Neural cell (in vitro differentiated cells): ENCODE results near the gene ARRB1. TPM values are rescaled to one million over a fixed set of nuclear protein-coding genes. Genes with fewer than 3 reads are reported as not detected.

ENCODE experiments used
- H2AFZ ChIP-seq: fragments of 200-600, 300-800 bp; sonication (generic), shearing (Covaris generic); 2 replicates; pipeline ENCODE4 v1.6.0; 2014; ENCODE audit warnings: low read depth, mild to moderate bottlenecking, antibody characterized with exemption, low read length, moderate library complexity
- H3F3A ChIP-seq: fragments of 200-600 bp; shearing (Covaris generic); 2 replicates; pipeline ENCODE4 v1.6.1; 2016; ENCODE audit warnings: mild to moderate bottlenecking, moderate library complexity, mixed read lengths, antibody characterized with exemption, low read length; ENCODE audit not compliant: insufficient read depth, poor library complexity, severe bottlenecking
- H3K27ac ChIP-seq: fragments of 200-600, 300-800 bp; sonication (generic), shearing (Covaris generic); 2 replicates; pipeline ENCODE4 v1.5.1; 2014; ENCODE audit warnings: mild to moderate bottlenecking, low read length, moderate library complexity
- H3K27me3 ChIP-seq: fragments of 300-800, 200-600 bp; sonication (generic), shearing (Covaris generic); 2 replicates; pipeline ENCODE4 v1.6.0; 2014; ENCODE audit warnings: mild to moderate bottlenecking, low read depth, low read length, moderate library complexity; ENCODE audit not compliant: insufficient read depth
- H3K36me3 ChIP-seq: fragments of 300-800, 200-600 bp; sonication (generic), shearing (Covaris generic); 2 replicates; pipeline ENCODE4 v1.5.1; 2014; ENCODE audit warnings: mild to moderate bottlenecking, antibody characterized with exemption, low read length, moderate library complexity; ENCODE audit not compliant: insufficient read depth
- H3K4me2 ChIP-seq: fragments of 300-800, 200-600 bp; sonication (generic), shearing (Covaris generic); 2 replicates; pipeline ENCODE4 v1.6.0; 2014; ENCODE audit warnings: mild to moderate bottlenecking, low read length
- H3K4me3 ChIP-seq: fragments of 300-800, 200-600 bp; sonication (generic), shearing (Covaris generic); 2 replicates; pipeline ENCODE4 v1.5.1; 2014; ENCODE audit warnings: mild to moderate bottlenecking, low read length, moderate library complexity
- H3K79me2 ChIP-seq: fragments of 200-600 bp; shearing (Covaris generic); replicated peaks from 2 replicates; pipeline ENCODE4 v1.6.0; 2014; ENCODE audit warnings: mild to moderate bottlenecking, low read length, moderate library complexity; ENCODE audit not compliant: insufficient read depth
- H3K9ac ChIP-seq: fragments of 300-800, 200-600 bp; sonication (generic), shearing (Covaris generic); 2 replicates; pipeline ENCODE4 v1.6.1; 2016; ENCODE audit warnings: mild to moderate bottlenecking, low read length, mixed read lengths
- H3K9me2 ChIP-seq: fragments of 200-600 bp; shearing (Covaris generic); 2 replicates; pipeline ENCODE4 v1.6.1; 2016; ENCODE audit warnings: mild to moderate bottlenecking, low read length, mixed read lengths; ENCODE audit not compliant: insufficient read depth
- H3K9me3 ChIP-seq: fragments of 200-600, 300-800 bp; sonication (generic), shearing (Covaris generic); 2 replicates; pipeline ENCODE4 v1.6.1; 2016; ENCODE audit warnings: mild to moderate bottlenecking, mixed run types, low read length, moderate library complexity, mixed read lengths
- H4K20me1 ChIP-seq: fragments of 200-600 bp; shearing (Covaris generic); 2 replicates; pipeline ENCODE4 v1.6.1; 2016; ENCODE audit warnings: mild to moderate bottlenecking, mixed run types; ENCODE audit not compliant: insufficient read depth
- EP300 ChIP-seq: fragments of 450-650 bp; conservative IDR thresholded peaks from 2 replicates; pipeline ENCODE4 v1.6.1; 2014; ENCODE audit warnings: antibody characterized with exemption, mild to moderate bottlenecking, moderate library complexity; ENCODE audit not compliant: poor library complexity, severe bottlenecking
- EZH2 ChIP-seq: fragments of 200-600, 300-800 bp; shearing (Covaris generic), sonication (generic); IDR thresholded peaks from 2 replicates; pipeline ENCODE4 v1.6.1; 2014; ENCODE audit warnings: antibody characterized with exemption, low read length, borderline replicate concordance, mild to moderate bottlenecking; ENCODE audit not compliant: insufficient read depth, poor library complexity, severe bottlenecking
- MXI1 ChIP-seq: fragments of 450-650 bp; conservative IDR thresholded peaks from 2 replicates; pipeline ENCODE4 v1.6.1; 2014; ENCODE audit warnings: antibody characterized with exemption, mild to moderate bottlenecking; ENCODE audit not compliant: poor library complexity, severe bottlenecking
- POLR2AphosphoS5 ChIP-seq: IDR thresholded peaks from 2 replicates; pipeline ENCODE4 v1.6.1; 2012
- RAD21 ChIP-seq: fragments of 450-650 bp; conservative IDR thresholded peaks from 2 replicates; pipeline ENCODE4 v1.6.1; 2014; ENCODE audit warnings: antibody characterized with exemption, mild to moderate bottlenecking, moderate library complexity
- SMC3 ChIP-seq: fragments of 450-650 bp; conservative IDR thresholded peaks from 2 replicates; pipeline ENCODE4 v1.6.1; 2014; ENCODE audit warnings: antibody characterized with exemption, mild to moderate bottlenecking, moderate library complexity; ENCODE audit not compliant: poor library complexity
- TAF1 ChIP-seq: IDR thresholded peaks from 2 replicates; pipeline ENCODE4 v1.6.1; 2012; ENCODE audit warnings: low read depth
- polyA plus RNA-seq: library from polyadenylated mRNA; depleted of rRNA; stranded (reverse); fragments of >200 nt; gene quantifications from 2 replicates; pipeline ENCODE4 v1.2.3, GENCODE V29; 2014
- TF ChIP-seq, protein P1 (sequence below): IDR thresholded peaks from 2 replicates; pipeline ENCODE4 v1.6.1; 2012; ENCODE audit warnings: borderline replicate concordance
- TF ChIP-seq, protein P2 (sequence below): fragments of 450-650 bp; IDR thresholded peaks from 2 replicates; pipeline ENCODE4 v1.5.1; 2014; ENCODE audit warnings: antibody characterized with exemption, mild to moderate bottlenecking, moderate library complexity; ENCODE audit not compliant: poor library complexity, severe bottlenecking

ARRB1 gene
- polyA plus RNA-seq, 1 donor from 2014 or later: 5.7 TPM

DNA sequence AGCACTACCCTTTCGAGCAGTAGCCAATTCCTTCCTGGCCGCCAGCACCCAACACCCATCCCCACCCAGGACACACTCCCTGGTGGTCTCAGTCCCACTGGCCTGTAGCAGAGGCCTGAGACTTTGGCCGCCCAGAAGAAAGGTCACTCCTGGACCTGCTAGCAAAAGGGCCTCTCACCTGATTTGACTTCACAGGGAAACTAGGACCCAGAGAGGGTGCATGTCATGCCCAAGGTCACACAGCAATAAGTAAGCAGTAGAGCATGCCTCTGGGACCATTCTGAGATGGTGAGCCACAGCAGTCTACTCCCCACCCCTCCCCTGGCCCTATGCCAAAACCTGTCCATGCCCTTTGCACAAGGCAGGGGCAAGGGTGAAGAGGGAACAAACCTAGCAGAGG, 7.3 kb downstream of the ARRB1 start:
- H4K20me1 ChIP-seq: no peaks in the 10 kb centered on the region
- no peaks in the 10 kb centered on the region for H3K79me2 ChIP-seq
- no peak overlapping the region for H3K9ac ChIP-seq
- H3F3A ChIP-seq: no peaks in the 10 kb centered on the region
- no peaks in the 10 kb centered on the region for H3K9me3 ChIP-seq
- no peak overlapping the region for H2AFZ ChIP-seq
- no peak overlapping the region for H3K4me3 ChIP-seq
- no peak overlapping the region for H3K27ac ChIP-seq
- TF ChIP-seq, protein P1, sequence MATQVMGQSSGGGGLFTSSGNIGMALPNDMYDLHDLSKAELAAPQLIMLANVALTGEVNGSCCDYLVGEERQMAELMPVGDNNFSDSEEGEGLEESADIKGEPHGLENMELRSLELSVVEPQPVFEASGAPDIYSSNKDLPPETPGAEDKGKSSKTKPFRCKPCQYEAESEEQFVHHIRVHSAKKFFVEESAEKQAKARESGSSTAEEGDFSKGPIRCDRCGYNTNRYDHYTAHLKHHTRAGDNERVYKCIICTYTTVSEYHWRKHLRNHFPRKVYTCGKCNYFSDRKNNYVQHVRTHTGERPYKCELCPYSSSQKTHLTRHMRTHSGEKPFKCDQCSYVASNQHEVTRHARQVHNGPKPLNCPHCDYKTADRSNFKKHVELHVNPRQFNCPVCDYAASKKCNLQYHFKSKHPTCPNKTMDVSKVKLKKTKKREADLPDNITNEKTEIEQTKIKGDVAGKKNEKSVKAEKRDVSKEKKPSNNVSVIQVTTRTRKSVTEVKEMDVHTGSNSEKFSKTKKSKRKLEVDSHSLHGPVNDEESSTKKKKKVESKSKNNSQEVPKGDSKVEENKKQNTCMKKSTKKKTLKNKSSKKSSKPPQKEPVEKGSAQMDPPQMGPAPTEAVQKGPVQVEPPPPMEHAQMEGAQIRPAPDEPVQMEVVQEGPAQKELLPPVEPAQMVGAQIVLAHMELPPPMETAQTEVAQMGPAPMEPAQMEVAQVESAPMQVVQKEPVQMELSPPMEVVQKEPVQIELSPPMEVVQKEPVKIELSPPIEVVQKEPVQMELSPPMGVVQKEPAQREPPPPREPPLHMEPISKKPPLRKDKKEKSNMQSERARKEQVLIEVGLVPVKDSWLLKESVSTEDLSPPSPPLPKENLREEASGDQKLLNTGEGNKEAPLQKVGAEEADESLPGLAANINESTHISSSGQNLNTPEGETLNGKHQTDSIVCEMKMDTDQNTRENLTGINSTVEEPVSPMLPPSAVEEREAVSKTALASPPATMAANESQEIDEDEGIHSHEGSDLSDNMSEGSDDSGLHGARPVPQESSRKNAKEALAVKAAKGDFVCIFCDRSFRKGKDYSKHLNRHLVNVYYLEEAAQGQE: no peak
- TF ChIP-seq TAF1 (no peak), EP300 (no peak), SMC3 (no peak), EZH2 (no peak), MXI1 (no peak), RAD21 (no peak), POLR2AphosphoS5 (no peak)
- TF ChIP-seq, protein P2, sequence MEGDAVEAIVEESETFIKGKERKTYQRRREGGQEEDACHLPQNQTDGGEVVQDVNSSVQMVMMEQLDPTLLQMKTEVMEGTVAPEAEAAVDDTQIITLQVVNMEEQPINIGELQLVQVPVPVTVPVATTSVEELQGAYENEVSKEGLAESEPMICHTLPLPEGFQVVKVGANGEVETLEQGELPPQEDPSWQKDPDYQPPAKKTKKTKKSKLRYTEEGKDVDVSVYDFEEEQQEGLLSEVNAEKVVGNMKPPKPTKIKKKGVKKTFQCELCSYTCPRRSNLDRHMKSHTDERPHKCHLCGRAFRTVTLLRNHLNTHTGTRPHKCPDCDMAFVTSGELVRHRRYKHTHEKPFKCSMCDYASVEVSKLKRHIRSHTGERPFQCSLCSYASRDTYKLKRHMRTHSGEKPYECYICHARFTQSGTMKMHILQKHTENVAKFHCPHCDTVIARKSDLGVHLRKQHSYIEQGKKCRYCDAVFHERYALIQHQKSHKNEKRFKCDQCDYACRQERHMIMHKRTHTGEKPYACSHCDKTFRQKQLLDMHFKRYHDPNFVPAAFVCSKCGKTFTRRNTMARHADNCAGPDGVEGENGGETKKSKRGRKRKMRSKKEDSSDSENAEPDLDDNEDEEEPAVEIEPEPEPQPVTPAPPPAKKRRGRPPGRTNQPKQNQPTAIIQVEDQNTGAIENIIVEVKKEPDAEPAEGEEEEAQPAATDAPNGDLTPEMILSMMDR: no peak
- H3K9me2 ChIP-seq: no peaks in the 10 kb centered on the region
- no peak overlapping the region for H3K4me2 ChIP-seq
- no peaks in the 10 kb centered on the region for H3K36me3 ChIP-seq
- H3K27me3 ChIP-seq: no peaks in the 10 kb centered on the region

DNA sequence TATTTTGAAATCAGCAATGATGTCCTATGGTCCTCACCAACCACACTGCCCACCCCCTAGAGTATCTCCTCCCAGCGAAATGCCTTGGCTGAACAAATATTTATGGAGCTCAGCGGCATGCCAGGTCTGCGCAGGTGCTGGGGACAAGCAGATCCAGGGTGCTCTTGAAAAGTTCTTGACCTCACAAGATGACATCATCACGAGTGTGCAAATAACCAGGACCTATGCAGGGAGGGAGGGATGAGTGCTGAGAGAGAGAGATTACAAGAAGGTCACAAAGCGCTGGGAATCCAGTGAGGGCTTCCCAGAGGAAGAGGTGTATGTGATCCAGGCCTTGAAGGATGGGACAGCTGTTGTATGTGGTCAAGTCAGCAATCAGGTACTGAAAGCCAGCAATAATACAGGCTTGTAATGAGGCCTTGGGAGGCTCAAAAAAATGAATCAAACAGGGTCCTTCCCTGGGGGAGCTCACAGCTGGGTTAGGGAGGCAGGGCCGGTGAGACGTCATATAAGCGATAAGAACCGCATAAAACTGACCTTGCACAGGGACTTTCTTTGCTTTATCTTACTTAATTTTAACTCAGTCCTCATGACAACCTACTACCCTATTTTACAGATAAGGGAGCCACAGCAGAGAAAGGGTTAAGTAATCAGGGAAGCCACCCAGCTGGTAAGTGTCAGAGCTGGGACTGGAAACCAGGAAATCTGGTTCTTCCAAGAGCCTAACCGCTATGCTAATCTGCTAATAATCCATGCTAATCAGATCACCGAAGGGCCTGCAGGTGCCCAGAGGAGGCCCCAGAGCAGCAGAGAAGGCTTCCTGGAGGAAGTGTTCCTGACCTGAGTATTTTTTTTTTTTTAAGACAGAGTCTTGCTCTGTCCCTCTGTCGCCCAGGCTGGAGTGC, 8.2 kb downstream of the ARRB1 start:
- no peak for TF ChIP-seq EZH2
- no peak for TF ChIP-seq POLR2AphosphoS5
- TF ChIP-seq, protein P1: no peak
- no peak for TF ChIP-seq TAF1
- TF ChIP-seq EP300: no peak
- TF ChIP-seq SMC3: no peak
- TF ChIP-seq, protein P2: no peak
- TF ChIP-seq RAD21: no peak
- no peak for TF ChIP-seq MXI1
- H2AFZ ChIP-seq: no peak overlapping the region

More for the DNA sequence above, 8.2 kb downstream of the ARRB1 start:
- no peak overlapping the region for H3K4me2 ChIP-seq
- H3K9me2 ChIP-seq: no peaks in the 10 kb centered on the region
- no peak overlapping the region for H3K4me3 ChIP-seq
- H3K9me3 ChIP-seq: no peaks in the 10 kb centered on the region
- no peaks in the 10 kb centered on the region for H3K27me3 ChIP-seq
- no peaks in the 10 kb centered on the region for H3F3A ChIP-seq
- H4K20me1 ChIP-seq: no peaks in the 10 kb centered on the region
- no peaks in the 10 kb centered on the region for H3K79me2 ChIP-seq
- no peak overlapping the region for H3K27ac ChIP-seq
- no peaks in the 10 kb centered on the region for H3K36me3 ChIP-seq
- H3K9ac ChIP-seq: no peak overlapping the region
